Hematopoietic multipotent progenitor cell (in vitro differentiated cells): ENCODE measurements around the gene PRDM15. TPM values are rescaled to one million over a fixed set of nuclear protein-coding genes. Genes with fewer than 3 reads are reported as not detected.

Experiments
- DNase-seq, 3 donors: peaks; one replicate each; pipeline ENCODE4 v3.0.0-alpha.2; 2011 to 2015; ENCODE audit warnings: low read depth in 2 of 3, low spot score in 2 of 3
- total RNA-seq: library from RNA; depleted of rRNA; stranded (reverse); fragments of >200 nt; gene quantifications from one replicate; pipeline ENCODE4 v1.2.3, GENCODE V29; 2012

The PRDM15 gene
- total RNA-seq, 1 donor: 13.5 TPM

DNA sequence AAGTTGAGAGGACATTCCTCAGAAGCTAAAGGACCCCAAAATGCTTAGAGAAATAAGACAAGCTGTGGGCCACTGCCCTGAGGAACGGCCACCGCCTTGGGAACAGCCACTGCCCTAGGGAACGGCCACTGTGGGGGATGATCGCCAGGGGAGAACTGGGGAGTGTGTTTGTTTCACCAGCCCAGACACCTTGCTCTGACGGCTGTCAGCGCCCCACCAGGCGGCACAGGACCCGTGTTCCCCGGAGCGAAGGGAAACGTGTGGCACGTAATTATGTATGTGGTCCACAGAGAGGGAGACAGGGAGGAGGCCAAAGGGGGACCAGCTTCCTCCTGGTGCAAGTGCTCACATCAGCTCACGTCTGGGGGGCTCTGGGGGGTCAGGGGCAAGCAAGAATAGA, 66.5 kb downstream of the PRDM15 start:
- DNase-seq: no peak

DNA sequence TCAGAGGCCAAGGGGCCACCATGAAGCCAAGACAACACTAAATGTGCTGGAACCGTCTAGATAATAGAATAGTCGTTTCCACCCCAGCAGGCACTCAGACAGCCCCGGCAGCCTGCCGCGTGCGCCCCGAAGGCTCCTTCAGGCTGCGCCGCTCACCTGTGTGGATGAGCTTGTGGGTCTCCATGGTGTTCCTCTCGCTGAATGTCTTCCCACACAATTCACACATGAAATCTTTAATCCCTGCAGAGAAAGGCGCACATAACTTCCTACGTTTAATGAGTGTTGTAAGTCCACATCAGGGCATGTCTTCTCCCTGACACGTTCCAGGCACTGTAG, 68.6 kb downstream of the PRDM15 start:
- DNase-seq: no peak

DNA sequence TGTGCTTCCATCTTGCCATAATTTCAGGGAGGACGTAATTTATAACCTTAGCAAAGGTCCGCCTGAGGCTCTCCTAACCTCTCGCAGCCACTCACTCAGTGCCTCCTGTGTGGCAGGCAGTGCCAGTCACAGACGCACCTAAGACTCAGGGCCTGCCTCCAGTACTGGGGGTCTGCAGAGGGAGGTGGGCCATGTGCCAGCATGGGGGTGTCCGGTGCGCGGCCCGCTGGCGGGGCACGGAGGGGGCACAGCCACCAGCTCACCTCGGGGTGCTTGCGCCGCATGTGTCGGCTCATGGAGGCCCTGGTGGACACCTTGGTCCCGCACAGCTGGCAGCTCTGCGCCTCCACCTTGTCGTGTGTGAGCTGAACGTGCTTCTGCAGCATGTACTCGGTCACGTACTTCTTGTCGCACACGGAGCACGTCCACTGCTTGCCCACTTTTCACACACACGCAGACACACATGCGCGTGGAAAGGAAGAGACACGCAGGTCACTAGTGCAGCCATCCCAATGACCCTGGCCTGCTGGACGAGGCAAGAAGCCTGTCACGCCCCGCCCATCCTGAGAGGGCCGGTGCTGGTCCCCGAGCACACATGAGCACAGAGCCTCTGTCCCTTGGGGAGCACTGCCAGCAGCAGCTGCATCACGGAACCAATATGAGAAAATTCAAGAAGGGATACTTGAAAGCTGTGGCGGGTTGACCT, 69.1 kb downstream of the PRDM15 start:
- no peak for DNase-seq

DNA sequence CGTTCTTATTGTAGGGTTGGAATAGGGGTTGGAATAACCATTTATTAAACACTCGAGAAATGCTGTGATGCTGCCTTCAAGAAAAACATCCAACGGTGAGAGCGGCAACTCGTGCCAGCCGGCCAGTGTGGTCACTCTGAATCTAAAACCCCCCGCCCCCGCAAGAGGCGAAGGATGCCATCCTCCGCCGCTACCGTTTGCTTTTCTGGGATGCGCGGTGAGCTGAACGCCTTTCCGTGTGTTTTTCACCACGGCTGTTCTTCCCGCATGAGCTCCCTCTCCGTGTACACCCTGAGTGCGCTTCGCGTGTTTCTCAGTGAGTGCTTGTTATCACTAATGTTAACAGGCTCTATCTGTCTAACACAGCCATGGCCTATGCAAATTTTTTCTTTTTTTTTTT, 70.3 kb downstream of the PRDM15 start:
- DNase-seq: no peak

DNA sequence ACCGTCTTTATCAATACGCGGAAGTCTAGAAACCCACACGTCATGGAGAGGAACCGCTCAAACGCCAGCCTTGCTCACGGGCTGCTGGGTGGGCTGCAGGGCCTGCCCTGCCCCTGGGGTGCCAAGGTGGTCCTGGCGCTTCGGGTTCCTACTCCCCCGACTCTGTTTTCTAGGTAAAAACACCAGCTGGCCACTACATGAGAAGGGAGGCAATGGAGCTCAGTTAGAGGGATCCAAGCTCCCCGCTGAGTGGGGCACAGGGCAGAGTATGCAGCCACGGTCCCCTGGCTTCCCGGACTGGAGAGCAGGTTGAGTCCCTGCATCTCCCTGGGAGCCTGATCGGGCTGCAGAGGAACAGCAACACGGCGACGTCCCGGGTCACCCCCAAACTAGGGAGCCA, 71.0 kb downstream of the PRDM15 start:
- no peak for DNase-seq

DNA sequence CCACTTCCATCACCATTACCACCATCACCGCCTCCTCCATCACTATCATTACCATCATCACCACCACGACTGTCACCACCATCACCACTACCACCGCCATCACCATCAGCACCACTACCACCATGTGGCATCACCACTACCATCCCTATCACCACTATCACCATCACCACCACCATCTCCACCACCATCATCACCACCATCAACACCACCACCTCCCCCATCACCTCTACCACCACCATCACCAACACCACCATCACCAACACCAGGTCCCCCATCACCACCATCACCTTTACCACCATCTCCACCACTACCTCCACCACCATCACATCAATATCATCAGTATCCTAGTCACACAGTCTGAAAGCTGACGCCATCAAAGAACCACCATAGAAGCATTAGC, 72.4 kb downstream of the PRDM15 start:
- no peak for DNase-seq

DNA sequence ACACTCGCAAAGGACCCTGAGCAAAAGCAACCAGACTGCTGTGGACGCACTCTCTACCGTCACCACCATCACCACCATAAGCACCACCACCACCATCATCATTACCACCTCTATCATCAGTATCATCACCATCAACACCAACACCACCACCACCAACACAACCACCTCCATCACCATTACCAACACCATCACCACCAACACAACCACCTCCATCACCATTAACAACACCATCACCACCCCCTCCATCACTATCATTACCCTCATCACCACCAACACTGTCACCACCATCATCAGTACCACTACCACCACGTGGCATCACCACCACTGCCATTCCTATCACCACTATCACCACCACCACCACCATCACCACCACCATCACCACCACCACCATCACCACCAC, 73.5 kb downstream of the PRDM15 start:
- DNase-seq: no peak

DNA sequence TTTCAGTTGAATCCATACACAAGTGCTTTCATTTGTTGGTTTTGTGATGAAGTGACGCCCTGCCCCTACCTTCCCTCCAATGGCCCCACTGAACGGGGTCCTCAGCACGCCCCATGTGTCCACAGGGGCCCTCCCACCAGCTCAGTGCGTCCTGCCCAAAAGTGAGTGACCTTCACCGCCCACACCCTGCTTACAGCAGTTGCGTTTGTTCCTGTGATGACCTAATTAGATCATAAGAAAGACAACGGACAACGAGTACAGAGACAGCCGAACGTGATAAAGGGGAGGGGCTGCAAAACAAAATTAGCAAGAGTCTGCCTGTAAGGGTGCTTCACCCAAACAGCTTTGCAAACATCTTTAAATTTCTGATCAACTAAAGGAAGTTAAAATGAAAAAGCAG, 74.1 kb downstream of the PRDM15 start:
- no peak for DNase-seq

DNA sequence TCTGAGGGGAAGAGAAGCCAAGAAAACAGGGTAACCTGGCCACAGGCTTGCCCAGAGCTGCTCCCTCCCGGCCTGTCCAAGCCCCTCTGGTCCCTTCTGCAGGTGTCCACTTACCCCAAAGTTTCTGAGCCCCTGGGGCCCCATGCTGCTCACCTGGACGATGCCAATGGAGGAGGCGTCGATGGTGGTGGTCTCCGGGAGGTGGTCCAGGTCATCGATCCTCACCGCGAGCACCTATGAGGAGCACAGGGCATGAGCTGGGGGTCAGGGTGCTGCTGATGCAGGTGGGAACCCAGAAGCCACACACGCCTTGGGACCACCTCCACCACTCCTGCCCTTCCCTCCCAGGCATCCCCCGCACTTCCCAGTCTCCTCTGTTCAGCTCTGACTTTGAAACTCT, 74.8 kb downstream of the PRDM15 start:
- no peak for DNase-seq

DNA sequence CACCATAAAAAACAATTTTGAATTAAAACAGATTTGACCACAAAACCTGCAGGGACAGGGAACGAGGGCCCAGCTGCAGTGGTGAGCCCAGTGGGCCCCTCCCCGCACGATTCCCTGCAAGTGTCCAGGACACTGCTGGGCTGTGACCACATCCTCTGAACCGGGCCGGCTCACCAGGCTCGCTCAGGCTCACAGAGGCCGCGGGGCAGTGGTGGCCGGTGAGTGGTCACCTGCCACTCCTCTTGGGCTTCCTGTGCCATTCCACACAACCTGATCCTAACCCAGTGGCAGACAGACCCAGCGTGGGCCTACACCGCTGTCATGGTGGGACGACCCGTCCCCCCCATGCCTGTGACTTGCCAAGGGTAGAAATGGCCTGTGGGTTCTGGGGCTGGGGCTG, 75.8 kb downstream of the PRDM15 start:
- no peak for DNase-seq

DNA sequence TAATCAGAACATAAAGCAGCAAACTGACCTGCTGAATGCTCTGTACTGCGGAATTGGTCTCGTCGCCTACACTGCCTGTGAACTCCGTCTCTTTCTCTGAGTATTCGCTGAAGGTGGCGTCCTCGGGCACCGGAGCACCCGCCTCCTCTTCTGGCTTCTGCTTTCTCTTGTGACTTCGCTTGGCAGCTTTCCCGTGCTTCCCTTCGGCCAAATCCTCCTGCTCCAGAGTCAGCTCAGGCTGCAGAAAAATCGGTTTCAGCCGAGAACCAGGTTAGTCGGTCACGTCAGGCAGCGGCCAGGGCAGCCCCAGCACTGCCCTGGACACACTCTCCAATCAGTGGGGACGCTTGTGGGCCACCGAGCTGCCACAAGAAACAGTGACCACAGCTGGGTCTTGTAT, 76.5 kb downstream of the PRDM15 start:
- no peak for DNase-seq

DNA sequence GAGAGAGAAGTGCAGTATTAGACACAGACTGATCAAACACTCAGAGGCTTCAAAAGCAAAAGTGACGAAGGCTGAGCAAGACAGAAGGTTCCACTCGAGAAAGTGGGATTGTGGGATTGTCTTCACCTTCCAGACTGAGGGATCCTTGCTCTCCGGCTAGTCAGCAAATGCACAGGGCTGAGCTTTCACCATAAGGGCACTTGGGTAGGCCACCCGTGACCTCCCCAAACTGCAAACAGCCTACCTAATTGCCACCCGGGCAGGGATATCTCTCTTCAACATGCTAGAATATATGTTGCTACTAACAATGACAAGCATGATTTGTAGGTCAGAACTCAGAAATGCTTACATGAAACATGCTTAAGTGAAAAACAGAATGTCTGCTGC, 77.0 kb downstream of the PRDM15 start:
- no peak for DNase-seq

DNA sequence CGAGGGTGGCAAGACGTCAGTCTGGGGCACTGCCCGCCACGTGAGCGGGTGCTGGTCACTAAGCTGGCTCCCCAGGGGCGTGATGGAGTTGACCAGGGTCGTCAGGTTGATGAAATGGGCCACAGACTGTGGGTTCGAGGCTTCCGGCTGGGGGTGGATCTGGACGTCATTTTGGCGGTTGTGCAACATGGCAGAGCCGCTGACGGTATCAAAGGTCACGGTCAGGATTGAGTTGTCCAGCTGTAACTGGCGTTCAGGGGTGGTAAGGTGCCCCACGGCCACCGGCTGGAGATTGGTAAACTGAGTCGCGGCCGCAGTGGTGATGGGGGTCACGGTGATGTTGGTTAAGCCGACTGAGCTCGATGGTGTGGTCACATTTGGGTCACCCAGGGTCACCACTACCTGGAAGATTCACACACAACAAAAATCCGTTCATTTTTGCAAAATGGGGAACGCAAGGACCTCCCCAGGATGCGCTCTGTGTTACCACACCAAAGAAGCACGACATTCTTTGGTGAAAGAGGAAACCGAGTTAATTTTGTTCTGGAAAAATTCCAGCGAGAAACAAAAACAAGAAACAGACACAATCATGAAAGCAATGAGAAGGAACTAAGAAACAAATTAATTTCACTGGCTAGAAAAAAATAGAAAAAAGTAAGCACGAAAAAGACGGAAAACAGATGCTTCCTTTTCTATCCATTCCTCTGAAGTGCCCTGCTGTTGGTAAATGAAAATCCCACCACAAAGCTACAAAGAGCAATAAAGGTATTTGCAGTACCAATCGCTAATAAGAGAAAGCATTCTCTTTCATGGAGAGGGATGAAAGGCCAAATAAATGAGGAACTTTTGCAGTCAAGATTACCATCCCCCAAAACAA, 77.6 kb downstream of the PRDM15 start:
- peak in 1 of 3 donors; percentile 46 for DNase-seq

DNA sequence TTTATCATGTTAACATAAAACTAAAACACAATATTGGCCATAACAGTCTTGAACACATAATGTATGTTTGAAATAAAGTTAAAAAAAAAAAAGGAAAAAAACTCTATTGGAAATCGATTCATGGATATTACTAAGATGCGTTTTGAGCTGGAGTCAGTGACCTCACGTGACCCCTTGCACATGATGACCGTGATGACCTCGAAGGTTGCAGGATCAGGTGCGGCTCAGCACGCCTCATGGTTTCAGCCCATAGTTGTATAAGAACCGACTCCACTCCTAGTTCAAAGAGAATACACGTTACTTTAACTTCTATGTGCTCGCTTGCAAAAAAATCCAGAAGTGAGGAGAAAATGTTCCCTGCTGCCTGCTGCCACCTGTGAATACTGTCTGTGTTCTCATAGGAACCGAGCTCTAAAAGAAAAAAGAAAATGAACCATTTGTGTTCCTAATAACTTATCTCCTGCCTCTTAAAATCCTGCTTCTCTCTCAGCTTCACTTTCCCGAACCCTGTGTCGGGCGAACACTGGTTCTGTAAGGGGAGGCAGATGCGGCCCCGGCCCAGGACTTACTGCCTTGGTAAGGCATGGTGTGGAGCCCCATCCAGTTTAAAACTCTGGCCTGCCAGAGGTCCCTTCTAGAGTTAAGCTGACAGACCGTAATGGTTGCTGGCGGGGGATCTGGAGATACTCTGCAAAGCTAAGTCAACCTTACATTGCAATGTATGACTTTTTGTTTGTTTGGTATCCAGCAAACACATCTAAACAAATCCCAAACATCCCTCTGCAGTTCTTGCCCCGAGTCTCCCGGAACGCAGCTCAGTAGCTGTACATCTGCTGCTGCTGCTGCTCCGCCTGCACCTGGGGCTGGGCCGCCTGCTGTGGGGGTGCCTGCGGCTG, 78.5 kb downstream of the PRDM15 start:
- no peak for DNase-seq

DNA sequence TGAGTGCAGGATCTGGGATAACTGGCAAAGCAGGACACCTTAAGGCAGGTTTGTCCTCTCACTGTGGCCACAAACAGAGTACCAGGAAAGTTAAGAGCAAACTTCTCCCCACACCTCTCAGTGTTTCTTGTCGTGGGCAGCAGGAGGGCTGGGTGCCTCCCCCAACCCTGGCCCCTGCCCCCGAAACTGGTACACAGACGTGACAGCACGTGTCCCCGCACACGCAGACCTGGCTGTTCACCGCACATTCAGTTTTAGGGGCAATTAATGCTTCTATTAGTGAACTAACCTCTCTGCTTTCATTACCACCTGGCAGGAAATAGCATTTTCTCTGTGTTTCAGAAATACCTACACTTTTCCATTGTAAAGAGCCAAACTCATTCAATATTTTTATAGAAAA, 79.4 kb downstream of the PRDM15 start:
- DNase-seq: no peak

DNA sequence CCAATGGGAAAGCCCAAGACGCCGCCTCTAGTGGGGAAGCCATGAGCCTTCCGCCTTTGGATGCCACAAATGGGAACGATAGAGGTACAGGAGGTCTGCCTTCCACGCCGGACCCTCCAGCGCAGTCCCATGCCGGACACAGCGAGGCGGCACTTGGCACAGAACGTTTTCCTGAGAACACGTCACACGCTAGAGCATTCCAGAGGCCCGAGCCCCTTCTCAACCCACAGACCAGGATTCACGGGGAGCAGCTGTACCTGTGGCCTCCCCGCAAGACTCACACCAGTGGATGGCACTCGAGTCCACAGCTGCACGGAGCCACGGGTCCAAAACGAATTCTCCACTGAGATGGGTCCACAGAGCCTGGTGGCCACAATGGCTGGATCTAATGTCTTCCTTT, 80.8 kb downstream of the PRDM15 start:
- DNase-seq: no peak

DNA sequence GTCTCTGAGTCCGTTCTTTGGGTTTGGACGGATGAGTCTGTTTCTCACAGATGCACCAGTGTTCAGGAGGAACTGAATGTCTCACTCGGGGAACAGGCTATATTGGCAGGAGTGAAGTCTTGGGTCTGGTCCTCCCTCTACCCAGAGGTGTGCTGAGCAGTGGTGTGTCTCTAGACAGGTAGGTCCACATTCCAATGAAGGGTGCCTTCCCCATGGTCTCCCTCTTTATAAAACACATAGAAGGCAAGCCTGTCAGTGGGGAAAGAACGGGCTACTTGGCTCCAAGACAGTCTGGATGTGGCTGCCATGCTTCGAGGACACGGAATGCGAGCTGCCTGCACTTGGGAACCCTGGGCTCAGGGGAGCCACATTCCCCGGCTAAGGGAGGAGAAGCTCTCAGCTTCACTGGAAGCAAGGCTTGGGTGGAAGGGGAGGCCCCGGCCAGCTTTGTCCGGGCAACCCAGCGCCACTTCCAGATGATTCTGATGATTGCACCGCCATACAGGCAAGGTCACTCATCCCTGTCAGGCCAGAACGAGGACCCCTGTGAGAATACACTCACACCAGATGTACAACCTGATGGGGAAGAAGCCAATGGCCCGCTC, 82.6 kb downstream of the PRDM15 start:
- no peak for DNase-seq

DNA sequence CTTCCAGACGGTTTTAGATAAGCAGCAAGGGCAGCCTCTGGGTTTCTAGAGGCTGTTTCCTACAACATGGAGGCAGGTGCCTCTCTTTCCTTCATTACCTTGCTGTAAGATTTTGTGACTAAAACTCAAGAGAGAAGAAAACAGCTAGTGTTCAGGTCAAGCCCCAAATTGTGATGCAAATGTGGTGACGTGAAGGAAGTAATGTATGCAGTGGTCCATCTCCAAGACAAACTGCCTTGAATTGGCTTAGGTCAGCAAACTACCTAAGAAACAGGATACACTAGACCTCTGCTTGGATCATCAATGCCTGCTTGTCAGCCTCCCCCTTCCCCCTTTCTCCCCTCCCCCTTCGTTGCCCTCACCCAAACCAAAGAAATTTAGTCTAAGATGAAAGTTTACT, 83.4 kb downstream of the PRDM15 start:
- DNase-seq: no peak

DNA sequence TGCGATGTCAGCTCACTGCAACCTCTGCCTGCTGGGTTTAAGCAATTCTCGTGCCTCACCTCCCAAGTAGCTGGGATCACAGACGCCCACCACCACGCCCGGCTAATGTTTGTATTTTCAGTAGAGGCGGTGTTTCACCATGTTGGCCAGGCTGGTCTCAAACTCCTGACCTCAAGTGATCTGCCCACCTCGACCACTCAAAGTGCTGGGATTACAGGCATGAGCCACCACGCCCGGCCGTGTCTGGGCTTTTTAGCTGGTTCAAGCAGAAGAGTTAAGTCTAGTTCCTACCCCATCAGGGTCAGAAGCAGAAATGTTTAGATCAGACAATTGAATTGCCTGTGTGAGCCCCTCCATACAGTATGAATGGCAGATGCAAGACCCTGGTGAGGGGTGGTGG, 84.5 kb downstream of the PRDM15 start:
- no peak for DNase-seq

DNA sequence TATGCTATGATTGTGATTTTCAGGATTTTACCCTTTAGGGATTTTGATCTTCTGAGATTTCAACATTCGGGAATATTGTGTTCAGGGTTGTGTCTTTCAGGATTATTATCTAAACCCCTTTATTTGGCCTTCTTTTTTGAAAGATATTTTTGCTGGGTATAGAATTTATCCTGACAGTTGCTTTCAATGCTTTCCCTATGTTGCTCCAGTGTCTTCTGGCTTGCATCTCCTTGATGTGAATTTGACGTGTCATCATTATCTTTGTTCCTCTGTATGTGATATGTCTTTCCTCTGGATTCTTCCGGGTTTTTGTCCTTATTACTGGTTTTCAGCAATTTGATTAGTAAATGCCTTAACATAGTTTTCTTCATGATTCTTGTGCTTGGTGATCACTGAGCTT, 86.4 kb downstream of the PRDM15 start:
- DNase-seq: no peak

DNA sequence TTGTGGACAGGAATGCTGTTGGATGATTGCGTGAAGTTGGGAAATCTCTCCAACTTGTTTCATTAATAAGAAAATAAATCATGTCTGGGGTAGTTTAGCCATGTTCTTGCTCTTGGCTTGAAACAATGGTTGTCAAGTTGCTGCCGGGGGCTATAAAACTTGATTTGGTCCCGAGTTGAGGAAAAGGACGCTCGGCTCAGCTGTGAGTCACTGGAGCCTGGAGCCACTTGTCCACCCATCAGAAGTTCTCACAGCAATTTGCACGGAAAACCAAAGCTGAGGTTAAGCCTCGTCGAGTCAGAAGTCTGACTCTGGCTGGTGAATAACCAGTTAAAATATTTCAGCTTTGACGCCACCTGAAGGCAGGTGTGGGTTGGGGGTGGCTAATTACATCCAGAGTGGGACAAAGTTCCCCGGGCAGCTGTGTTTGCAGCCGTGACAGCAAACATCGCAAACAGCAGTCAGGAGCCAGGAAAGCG, 92.6 kb downstream of the PRDM15 start:
- DNase-seq: no peak
